ENCODE results near the gene CDCA7L. TPM values are rescaled to one million over a fixed set of nuclear protein-coding genes. Genes with fewer than 3 reads are reported as not detected.

The CDCA7L gene
- total RNA-seq, 1 donor from 2014 or later: 53.0 TPM

- TF ChIP-seq CTCF (IDR thresholded peaks at IDR 0.05; ENCODE audit: unreplicated experiment): no peak
- DNase-seq (ENCODE audit: low spot score, unreplicated experiment): no peak
- Mint-ChIP-seq H3K27me3 (peaks cover 8% of the 10 kb centered on the region), H3K4me3 (ENCODE audit: low read depth) (no peak overlapping the region), H3K27ac (no peak overlapping the region), H3K36me3 (ENCODE audit: insufficient read depth) (peaks cover 14% of the 10 kb centered on the region), H3K9me3 (ENCODE audit: low read depth) (peaks cover 15% of the 10 kb centered on the region), H3K4me1 (ENCODE audit: low read depth) (no peaks in the 10 kb centered on the region)
Measured at GRCh38 chr7:21926448-21926847, 19.3 kb downstream of the CDCA7L start.

- peaks cover 7% of the 10 kb centered on the region for H3K27me3 Mint-ChIP-seq
- no peak overlapping the region for H3K4me3 Mint-ChIP-seq (ENCODE audit: low read depth)
- H3K4me1 Mint-ChIP-seq (ENCODE audit: low read depth): no peaks in the 10 kb centered on the region
- peaks cover 5% of the 10 kb centered on the region for H3K36me3 Mint-ChIP-seq (ENCODE audit: insufficient read depth)
- H3K9me3 Mint-ChIP-seq (ENCODE audit: low read depth): peaks cover 3% of the 10 kb centered on the region
- H3K27ac Mint-ChIP-seq: no peak overlapping the region
- no peak for DNase-seq (ENCODE audit: low spot score, unreplicated experiment)
- no peak for TF ChIP-seq CTCF (IDR thresholded peaks at IDR 0.05; ENCODE audit: unreplicated experiment)
Measured at GRCh38 chr7:21923658-21924057, 22.0 kb downstream of the CDCA7L start.

GRCh38 chr7:21922605-21923004 is 23.1 kb downstream of the CDCA7L start:
- peaks cover 4% of the 10 kb centered on the region for H3K27me3 Mint-ChIP-seq
- H3K4me3 Mint-ChIP-seq (ENCODE audit: low read depth): no peak overlapping the region
- no peaks in the 10 kb centered on the region for H3K9me3 Mint-ChIP-seq (ENCODE audit: low read depth)
- H3K36me3 Mint-ChIP-seq (ENCODE audit: insufficient read depth): peaks cover 3% of the 10 kb centered on the region
- no peaks in the 10 kb centered on the region for H3K4me1 Mint-ChIP-seq (ENCODE audit: low read depth)
- H3K27ac Mint-ChIP-seq: no peak overlapping the region
- no peak for TF ChIP-seq CTCF (IDR thresholded peaks at IDR 0.05; ENCODE audit: unreplicated experiment)
- DNase-seq (ENCODE audit: low spot score, unreplicated experiment): no peak

GRCh38 chr7:21920936-21921335 is 24.8 kb downstream of the CDCA7L start:
- no peak for DNase-seq (ENCODE audit: low spot score, unreplicated experiment)
- Mint-ChIP-seq H3K27me3 (no peaks in the 10 kb centered on the region), H3K9me3 (ENCODE audit: low read depth) (no peaks in the 10 kb centered on the region), H3K27ac (no peak overlapping the region), H3K36me3 (ENCODE audit: insufficient read depth) (peaks cover 1% of the 10 kb centered on the region), H3K4me1 (ENCODE audit: low read depth) (no peaks in the 10 kb centered on the region), H3K4me3 (ENCODE audit: low read depth) (no peak overlapping the region)
- no peak for TF ChIP-seq CTCF (IDR thresholded peaks at IDR 0.05; ENCODE audit: unreplicated experiment)

- Mint-ChIP-seq H3K4me1 (ENCODE audit: low read depth) (no peaks in the 10 kb centered on the region), H3K4me3 (ENCODE audit: low read depth) (no peak overlapping the region)
Measured at GRCh38 chr7:21918216-21918615, 27.5 kb downstream of the CDCA7L start.

More at GRCh38 chr7:21918216-21918615, 27.5 kb downstream of the CDCA7L start:
- Mint-ChIP-seq H3K27me3 (no peaks in the 10 kb centered on the region), H3K36me3 (ENCODE audit: insufficient read depth) (peaks cover 13% of the 10 kb centered on the region), H3K9me3 (ENCODE audit: low read depth) (no peaks in the 10 kb centered on the region), H3K27ac (no peak overlapping the region)
- TF ChIP-seq CTCF (IDR thresholded peaks at IDR 0.05; ENCODE audit: unreplicated experiment): no peak
- DNase-seq (ENCODE audit: low spot score, unreplicated experiment): no peak

Measured in progenitor cell of endocrine pancreas (in vitro differentiated cells).